ENCODE measurements around the gene EEFSEC.

The EEFSEC gene

GRCh38 chr3:128447561-128448013, 294.3 kb downstream of the EEFSEC start:
- no peaks in the 10 kb centered on the region for H4K20me1 ChIP-seq (ENCODE audit: insufficient read depth, low read length)
- peaks cover 15% of the 10 kb centered on the region for H3K4me1 ChIP-seq (ENCODE audit: low read length)
- no peak overlapping the region for H3K9ac ChIP-seq (ENCODE audit: low read length)
- peak overlapping the region; percentile 60; the same call in 1 of the 2 replicates for H2AFZ ChIP-seq (ENCODE audit: low read depth, low read length)
- TF ChIP-seq EZH2phosphoT487 (IDR thresholded peaks at IDR 0.05; ENCODE audit: low read depth) (no peak), CTCF (IDR thresholded peaks at IDR 0.05; ENCODE audit: low read depth, low read length) (no peak)
- H3K79me2 ChIP-seq (ENCODE audit: low read length), result no peaks in the 10 kb centered on the region
- no peak overlapping the region for H3K27ac ChIP-seq (ENCODE audit: low read length)
- H3K36me3 ChIP-seq (replicated peaks; ENCODE audit: low read depth, low read length), result no peaks in the 10 kb centered on the region
- H3K4me3 ChIP-seq (ENCODE audit: low read length), result no peak overlapping the region; the same call in 1 of the 2 replicates
- H3K27me3 ChIP-seq (ENCODE audit: low read depth, low read length), result no peaks in the 10 kb centered on the region
- no peaks in the 10 kb centered on the region for H3K9me3 ChIP-seq (ENCODE audit: insufficient read depth, low read length)
- H3K4me2 ChIP-seq (ENCODE audit: low read length), result peak overlapping the region; percentile 59

- Histone ChIP-seq H3K36me3 (replicated peaks; ENCODE audit: low read depth, low read length) (no peaks in the 10 kb centered on the region), H3K4me3 (ENCODE audit: low read length) (no peak overlapping the region), H2AFZ (ENCODE audit: low read depth, low read length) (no peak overlapping the region), H3K4me1 (ENCODE audit: low read length) (peaks cover 15% of the 10 kb centered on the region), H3K9ac (ENCODE audit: low read length) (no peak overlapping the region), H3K27me3 (ENCODE audit: low read depth, low read length) (no peaks in the 10 kb centered on the region), H3K9me3 (ENCODE audit: insufficient read depth, low read length) (no peaks in the 10 kb centered on the region), H4K20me1 (ENCODE audit: insufficient read depth, low read length) (no peaks in the 10 kb centered on the region), H3K4me2 (ENCODE audit: low read length) (no peak overlapping the region), H3K27ac (ENCODE audit: low read length) (no peak overlapping the region), H3K79me2 (ENCODE audit: low read length) (no peaks in the 10 kb centered on the region)
- TF ChIP-seq CTCF (IDR thresholded peaks at IDR 0.05; ENCODE audit: low read depth, low read length) (no peak), EZH2phosphoT487 (IDR thresholded peaks at IDR 0.05; ENCODE audit: low read depth) (no peak)
Observed at GRCh38 chr3:128448491-128448890, 295.2 kb downstream of the EEFSEC start.

- Histone ChIP-seq H3K4me3 (ENCODE audit: low read length) (no peak overlapping the region), H3K36me3 (replicated peaks; ENCODE audit: low read depth, low read length) (no peaks in the 10 kb centered on the region), H3K4me1 (ENCODE audit: low read length) (peaks cover 15% of the 10 kb centered on the region), H3K27ac (ENCODE audit: low read length) (no peak overlapping the region), H3K79me2 (ENCODE audit: low read length) (no peaks in the 10 kb centered on the region), H4K20me1 (ENCODE audit: insufficient read depth, low read length) (no peaks in the 10 kb centered on the region), H3K9ac (ENCODE audit: low read length) (no peak overlapping the region), H3K4me2 (ENCODE audit: low read length) (no peak overlapping the region), H3K9me3 (ENCODE audit: insufficient read depth, low read length) (no peaks in the 10 kb centered on the region), H2AFZ (ENCODE audit: low read depth, low read length) (no peak overlapping the region), H3K27me3 (ENCODE audit: low read depth, low read length) (no peaks in the 10 kb centered on the region)
- TF ChIP-seq CTCF (IDR thresholded peaks at IDR 0.05; ENCODE audit: low read depth, low read length) (no peak), EZH2phosphoT487 (IDR thresholded peaks at IDR 0.05; ENCODE audit: low read depth) (no peak)
Observed at GRCh38 chr3:128449111-128449638, 295.9 kb downstream of the EEFSEC start.

- H2AFZ ChIP-seq (ENCODE audit: low read depth, low read length), result no peak overlapping the region
- no peaks in the 10 kb centered on the region for H3K79me2 ChIP-seq (ENCODE audit: low read length)
- no peak overlapping the region for H3K4me2 ChIP-seq (ENCODE audit: low read length)
- peaks cover 12% of the 10 kb centered on the region for H3K4me1 ChIP-seq (ENCODE audit: low read length)
- H3K4me3 ChIP-seq (ENCODE audit: low read length), result no peak overlapping the region
- no peaks in the 10 kb centered on the region for H3K9me3 ChIP-seq (ENCODE audit: insufficient read depth, low read length)
- no peak overlapping the region for H3K9ac ChIP-seq (ENCODE audit: low read length)
- H3K27me3 ChIP-seq (ENCODE audit: low read depth, low read length), result peaks cover 22% of the 10 kb centered on the region
- H3K36me3 ChIP-seq (replicated peaks; ENCODE audit: low read depth, low read length), result no peaks in the 10 kb centered on the region
- H3K27ac ChIP-seq (ENCODE audit: low read length), result no peak overlapping the region
- TF ChIP-seq CTCF (IDR thresholded peaks at IDR 0.05; ENCODE audit: low read depth, low read length), result no peak
- no peak for TF ChIP-seq EZH2phosphoT487 (IDR thresholded peaks at IDR 0.05; ENCODE audit: low read depth)
- H4K20me1 ChIP-seq (ENCODE audit: insufficient read depth, low read length), result no peaks in the 10 kb centered on the region
Observed at GRCh38 chr3:128452120-128452519, 298.8 kb downstream of the EEFSEC start.

Data from OCI-LY3 (cell line).